Vein endothelial cell (primary cell): ENCODE results near the gene TFCP2L1. TPM values are rescaled to one million over a fixed set of nuclear protein-coding genes. Genes with fewer than 3 reads are reported as not detected.

Experiments
- total RNA-seq: library from RNA; depleted of rRNA; stranded (reverse); fragments of >200 nt; gene quantifications from 2 replicates; pipeline ENCODE4 v1.2.3, GENCODE V29; 2012

Gene TFCP2L1, protein sequence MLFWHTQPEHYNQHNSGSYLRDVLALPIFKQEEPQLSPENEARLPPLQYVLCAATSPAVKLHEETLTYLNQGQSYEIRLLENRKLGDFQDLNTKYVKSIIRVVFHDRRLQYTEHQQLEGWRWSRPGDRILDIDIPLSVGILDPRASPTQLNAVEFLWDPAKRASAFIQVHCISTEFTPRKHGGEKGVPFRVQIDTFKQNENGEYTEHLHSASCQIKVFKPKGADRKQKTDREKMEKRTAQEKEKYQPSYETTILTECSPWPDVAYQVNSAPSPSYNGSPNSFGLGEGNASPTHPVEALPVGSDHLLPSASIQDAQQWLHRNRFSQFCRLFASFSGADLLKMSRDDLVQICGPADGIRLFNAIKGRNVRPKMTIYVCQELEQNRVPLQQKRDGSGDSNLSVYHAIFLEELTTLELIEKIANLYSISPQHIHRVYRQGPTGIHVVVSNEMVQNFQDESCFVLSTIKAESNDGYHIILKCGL
- not detected in 2 replicates for total RNA-seq

DNA sequence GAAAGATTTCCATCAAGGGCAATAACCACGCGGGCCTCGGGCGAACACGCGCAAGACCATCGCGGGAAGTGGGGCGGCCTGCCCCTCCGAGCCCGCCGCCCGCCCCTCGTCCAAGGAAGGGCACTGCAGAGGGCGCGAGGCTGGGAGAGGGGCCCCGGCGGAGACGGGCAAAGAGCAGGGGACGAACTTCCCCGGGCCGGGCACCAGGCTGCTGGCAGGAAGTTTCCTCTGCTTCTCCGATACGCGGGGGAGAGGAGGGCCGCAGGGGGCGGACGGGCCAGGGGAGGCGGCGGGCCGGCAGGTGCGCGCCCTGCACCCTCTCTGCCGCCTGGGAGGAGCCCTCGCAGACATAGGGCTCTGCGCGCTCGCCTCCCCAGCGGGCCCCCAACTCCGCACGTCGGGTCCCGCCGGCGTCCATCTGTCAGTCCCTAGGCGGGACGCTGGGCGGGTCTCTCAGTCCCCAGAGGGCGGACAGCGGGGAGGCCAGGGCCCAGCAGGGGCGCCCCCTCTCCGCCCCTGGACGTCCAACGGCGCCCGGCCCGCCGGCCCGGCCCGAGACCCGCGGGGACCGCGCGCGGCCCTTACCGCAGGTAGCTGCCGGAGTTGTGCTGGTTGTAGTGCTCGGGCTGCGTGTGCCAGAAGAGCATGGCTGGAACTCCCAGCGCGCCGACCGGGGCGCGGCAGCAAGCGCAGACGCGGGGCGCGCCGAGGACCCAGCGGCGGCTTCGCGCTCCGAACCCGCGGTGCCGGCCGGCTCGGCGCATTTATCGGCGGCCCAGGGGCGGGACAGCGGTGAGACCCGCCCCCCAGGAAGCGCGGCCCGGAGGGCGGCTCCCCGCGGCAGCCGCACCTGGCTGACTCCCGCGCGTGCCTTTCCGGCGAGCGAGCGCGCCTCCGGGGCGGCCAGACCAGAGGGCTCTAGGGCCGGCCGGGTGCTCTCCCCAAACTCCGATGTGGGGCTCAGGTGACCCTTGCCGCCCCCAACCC, at the start of gene TFCP2L1:
TFCP2L1 (minus strand) TSS at position 740 of the 987 bp plus-strand sequence; CDS start at position 647, 93 bp downstream.

Other genes with a start within 250 kb of the TFCP2L1 start
- not detected in 2 replicates for gene RNU4ATAC, start 245.7 kb upstream of the TFCP2L1 start, total RNA-seq